HG02623 (cell line): ENCODE data around the gene A4GALT.
"Not testable (repeated sequence)": the region's sequence is repeated elsewhere in the genome, so short reads cannot be mapped to it uniquely, and the experiment has no call there.

Experiments
- ATAC-seq: cut with Tn5 transposase; IDR thresholded peaks from one replicate; pipeline ENCODE4 v1.9.1; 2021; ENCODE audit warnings: moderate library complexity; ENCODE audit not compliant: unreplicated experiment

Gene A4GALT

DNA sequence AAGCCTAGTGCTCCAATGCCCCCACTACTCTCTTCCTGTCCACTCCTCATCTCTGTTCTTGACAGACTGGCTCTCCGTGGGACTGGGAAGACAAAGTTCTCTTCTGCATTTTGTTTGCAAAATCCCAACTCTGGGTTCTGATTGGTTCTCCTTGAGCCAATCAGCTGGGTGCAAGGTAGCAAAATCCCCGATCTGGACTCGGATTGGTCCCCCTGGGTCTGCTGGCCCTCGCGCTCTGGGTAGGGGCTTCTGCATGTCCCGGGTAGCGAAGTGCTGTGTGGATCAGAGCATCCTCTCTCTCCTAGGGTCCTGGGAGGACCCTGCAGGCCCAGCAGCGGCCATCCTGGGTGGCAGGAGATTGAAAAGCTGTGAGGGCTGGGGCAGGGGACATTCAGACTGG is 22.3 kb upstream of the A4GALT start:
- ATAC-seq = no peak

DNA sequence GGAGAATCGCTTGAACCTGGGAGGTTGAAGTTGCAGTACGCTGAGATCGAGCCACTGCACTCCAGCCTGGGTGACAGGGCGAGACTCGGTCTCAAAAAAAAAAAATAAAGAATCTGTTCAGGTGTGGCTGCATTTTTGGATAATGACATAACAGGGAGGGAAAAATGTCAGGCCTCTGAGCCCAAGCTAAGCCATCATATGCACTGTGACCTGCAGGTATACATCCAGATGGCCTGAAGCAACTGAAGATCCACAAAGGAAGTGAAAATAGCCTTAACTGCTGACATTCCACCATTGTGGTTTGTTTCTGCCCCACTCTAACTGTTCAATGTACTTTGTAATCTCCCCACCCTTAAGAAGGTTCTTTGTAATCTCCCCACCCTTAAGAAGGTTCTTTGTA is 19.6 kb upstream of the A4GALT start:
- ATAC-seq = not testable (repeated sequence)

DNA sequence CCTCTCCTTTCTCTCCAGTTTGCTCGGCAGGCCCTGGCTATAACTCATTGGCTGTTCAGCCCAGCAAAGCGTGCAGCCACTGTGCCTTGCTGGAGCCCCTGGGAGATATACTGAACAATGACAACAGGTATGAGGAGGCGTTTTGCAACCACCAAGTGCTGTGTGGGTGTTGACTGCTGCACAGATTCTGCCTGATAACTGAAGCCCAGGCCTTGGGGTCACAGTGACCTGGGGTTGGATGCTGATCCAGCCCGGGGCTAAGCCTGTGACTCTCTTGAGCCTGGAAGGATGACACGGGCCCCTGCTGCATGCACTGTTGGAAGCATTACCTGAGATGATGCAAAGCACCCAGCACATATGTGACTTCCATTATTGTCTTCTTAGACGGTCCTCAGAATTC is 13.7 kb upstream of the A4GALT start:
- ATAC-seq = no peak

DNA sequence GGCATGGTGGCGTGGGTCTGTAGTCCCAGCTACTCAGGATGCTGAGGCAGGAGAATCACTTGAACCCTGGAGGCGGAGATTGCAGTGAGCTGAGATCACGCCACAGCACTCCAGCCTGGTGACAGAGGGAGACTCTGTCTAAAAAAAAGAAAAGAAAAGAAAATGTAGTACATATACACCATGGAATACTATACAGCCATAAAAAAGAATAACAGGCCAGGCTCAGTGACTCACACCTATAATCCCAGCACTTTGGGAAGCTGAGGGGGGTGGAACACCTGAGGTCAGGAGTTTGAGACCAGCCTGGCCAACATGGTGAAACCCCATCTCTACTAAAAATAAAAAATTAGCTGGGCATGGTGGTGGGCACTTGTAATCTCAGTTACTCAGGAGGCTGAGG is 12.7 kb upstream of the A4GALT start:
- ATAC-seq = not testable (repeated sequence)

DNA sequence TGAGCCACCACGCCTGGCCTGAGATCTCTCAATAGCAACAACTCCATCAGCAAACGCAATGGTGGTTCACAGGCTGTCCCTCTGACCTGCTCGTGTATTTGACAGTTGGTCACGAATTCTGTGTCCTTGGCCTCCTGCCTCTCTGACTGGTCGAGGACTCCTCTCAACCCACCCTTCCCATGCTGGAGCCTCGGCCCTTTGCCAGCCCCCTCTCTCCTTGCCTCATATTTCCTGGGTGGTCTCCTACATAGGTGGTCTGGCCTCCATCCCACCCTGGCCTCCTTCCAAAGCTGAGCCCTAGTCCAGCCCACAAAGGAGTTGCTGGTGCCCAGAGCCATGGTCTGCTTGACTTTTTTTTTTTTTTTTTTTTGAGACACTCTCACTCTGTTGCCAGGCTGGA is 11.4 kb upstream of the A4GALT start:
- ATAC-seq = no peak

DNA sequence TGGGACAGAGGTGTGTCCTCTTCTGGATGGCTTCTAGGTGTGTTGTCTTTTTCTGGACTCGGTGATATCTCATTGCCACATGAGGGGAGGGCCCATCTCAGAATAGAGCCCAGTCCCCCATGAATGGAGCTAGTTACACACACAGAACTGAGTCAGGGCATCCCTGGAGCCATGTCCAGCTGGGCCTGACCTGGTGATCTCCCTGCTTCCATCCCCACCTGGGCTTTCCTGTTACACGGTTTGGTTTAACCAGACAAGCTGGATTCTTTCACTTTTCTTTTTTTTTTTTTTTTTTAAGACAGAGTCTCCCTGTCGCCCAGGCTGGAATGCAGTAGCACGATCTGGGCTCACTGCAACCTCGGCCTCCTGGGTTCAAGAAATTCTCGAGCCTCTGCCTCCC is 6.1 kb upstream of the A4GALT start:
- no peak for ATAC-seq

DNA sequence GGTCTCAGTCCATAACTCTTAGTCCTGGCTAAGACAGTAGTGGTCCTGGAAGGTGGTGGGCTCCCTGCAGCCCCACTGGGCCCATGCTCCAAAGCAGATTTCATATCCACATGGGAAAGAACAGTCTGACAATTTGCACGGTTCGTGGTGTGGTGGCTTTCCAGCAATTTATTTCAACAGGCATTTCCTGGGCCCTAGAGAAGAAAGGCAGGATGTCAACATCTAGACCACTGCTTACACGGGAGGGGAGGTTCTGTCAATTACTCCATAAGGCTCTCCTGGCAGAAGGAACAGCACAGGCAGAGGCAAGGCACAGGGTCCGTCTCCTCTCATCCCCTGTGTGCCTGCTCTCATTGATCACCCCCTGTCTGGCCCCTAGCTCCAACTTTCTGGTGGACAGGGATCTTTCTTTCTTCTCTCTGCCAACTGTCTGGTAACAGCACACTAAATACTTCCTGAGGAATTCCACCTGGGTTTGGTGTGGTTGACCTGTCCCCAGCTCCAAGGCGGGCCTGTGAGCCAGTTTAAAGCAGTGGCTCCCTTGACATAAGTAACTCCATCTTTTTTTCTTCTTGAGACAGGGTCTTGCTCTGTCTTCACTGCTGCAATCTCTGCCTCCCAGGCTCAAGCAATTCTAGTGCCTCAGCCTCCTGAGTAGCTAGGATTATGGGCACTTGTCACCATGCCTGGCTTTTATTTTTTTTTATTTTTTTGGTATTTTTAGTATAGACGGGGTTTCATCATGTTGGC is 5.1 kb upstream of the A4GALT start:
- no peak for ATAC-seq

DNA sequence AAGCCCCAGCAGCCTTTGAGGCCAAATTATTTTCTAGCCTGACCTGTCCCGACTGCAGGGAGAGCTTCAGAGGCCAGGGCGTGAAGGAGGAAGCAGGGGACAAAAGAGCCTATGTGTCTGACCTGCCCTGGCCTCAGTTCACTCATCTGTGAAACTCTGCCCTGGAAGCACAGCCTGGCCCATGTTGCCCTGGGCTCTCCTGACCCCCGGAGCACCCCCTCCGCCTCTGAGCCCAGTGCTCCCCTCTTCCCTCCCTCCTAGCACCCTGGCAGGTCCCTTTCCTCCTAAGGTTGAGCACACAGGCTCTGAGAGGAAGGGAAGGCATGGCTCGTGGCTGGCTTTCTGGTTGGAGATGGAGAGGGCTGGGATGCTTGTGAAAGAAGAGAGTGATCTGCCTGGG is 3.4 kb upstream of the A4GALT start:
- ATAC-seq = no peak

DNA sequence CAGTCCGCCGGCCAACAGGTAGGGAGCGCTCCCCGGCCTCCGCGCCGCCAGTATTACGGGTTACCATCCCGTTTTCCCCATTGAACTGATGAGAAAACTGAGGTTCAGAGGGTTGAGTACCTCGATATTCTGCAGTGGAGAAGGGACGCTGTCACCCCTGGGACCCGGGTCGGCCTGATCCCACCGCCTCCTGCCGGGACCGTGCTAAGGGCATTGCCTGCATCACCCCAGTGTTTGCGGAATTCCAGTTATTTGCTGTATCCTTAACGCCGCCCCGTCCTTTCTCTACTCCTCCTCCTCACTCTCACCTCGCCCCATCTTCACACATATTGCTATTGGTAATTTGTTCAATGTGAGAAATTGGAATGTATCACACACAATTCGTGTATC is 370 bp upstream of the A4GALT start:
- ATAC-seq = no peak

DNA sequence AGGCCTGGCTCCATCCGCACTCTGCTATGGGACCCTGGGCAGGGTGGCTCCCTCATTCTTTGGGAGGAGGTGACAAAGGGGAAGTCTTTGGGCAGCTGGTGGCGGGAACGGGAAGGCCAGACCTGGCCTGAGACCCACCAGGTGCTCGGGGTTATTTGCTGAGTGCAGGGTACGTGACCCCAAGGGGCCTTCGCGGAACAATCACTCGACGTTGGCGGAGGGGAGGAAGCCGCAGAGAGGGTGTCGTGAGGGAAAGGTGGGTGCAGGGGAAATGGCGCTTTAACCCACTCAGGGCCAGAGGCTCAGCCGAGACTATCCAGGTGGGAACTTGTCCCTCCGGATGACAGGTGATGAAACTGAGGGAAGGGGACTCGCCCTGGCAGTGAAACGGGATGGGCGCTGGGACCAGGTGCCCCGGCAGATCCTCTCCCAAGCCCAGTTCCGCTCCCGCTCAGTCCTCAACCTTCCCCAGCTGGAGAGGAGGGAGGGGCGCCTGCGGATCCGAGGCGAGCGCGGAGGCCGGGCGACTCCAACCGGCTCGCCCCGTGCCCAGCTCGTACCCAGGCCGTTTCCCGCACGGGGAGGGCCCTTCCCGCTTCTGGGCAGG is 911 bp downstream of the A4GALT start:
- ATAC-seq = no peak

DNA sequence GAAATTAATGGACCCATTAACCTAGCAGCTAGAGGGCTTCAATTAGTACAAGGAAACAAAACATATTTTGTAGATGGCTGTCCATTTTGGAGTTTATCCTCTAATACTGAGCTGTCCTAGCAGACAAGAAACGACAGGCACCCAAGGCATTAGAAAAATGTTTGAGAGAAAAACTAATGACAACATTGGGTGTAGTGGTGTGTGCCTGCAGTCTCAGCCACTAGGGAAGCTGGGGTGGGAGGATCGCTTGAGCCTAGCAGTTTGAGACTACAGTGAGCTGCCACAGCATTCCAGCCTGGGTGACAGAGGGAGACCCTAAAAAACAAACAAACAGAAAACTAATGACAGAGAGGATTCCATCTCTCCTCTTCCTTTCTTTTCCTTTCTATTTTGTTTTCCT is 1.5 kb downstream of the A4GALT start:
- ATAC-seq = no peak

DNA sequence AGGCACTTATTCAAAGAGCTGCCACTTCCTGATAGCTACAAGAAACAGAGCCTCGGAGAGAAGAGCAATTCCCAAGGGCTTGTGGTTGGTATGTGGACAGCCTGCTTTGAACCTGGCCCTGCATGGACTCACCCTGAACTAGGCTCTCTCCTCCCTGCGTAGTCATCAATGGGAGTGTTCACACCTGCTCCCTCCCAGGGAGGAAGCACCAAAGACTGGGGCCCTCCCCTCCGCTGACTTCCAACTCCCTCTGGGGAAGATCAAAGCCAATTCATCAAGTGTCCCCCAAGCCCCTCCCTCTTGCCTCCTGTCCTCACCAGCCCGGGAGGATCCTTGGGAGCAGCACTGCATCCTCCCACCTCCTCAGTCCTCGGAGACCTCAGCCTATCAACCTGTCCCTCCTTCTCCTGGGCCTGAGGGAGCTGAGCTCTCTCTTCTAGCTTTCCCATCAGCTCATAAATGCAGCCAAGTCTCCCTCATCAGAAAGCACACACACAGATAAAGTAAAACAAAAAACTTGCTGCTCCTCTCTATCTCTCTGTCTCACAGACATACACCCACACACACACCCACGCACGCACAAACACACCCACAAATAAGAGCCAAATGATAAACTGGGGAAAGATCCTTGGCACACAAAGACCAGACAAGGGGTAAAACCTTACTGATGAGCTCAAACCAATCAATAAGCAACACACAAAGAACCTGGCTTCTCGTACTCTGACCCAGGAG is 3.3 kb downstream of the A4GALT start:
- ATAC-seq = no peak

DNA sequence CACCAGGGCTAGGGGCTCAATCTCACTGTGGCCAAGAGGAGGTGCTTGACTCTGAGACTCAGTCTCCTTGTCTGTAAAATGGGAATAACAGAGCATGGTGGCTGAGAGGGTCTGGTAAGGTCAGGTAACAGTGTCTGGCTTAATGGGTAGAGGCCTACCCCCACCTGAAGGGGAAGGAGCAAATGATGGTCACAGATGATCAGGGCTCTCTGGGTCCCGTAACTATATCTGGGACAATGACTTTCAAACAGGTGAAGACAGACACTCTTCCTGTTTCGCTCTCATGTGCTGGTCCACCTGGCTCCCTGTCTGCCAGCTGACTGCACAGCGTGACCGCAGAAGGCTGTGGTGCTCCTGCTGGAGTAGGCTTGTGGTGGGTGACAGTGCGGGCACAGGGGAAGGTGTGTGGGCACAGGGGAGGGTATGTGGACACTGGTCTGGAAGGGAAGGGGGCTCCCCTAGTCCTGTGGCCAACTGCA is 4.0 kb downstream of the A4GALT start:
- ATAC-seq = no peak

DNA sequence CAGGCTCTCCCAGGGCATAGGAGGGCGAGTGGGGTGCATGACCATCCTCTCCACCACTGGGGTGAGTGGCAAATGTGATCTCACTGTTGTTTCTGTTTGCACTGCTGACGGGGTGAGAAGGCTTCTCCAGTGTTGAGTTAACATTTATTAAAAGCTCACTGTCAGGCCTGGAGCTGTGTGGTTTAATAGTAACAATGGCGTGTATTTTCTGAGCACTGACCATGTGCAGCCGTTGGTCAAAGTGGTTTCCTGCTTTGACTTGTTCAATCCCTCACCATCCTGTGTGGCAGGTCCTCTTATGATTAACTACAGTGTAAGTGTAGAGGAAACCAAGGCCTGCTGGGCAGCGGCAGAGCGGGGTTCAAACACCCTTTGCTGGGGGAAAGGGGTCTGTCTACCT is 4.4 kb downstream of the A4GALT start:
- ATAC-seq = no peak

DNA sequence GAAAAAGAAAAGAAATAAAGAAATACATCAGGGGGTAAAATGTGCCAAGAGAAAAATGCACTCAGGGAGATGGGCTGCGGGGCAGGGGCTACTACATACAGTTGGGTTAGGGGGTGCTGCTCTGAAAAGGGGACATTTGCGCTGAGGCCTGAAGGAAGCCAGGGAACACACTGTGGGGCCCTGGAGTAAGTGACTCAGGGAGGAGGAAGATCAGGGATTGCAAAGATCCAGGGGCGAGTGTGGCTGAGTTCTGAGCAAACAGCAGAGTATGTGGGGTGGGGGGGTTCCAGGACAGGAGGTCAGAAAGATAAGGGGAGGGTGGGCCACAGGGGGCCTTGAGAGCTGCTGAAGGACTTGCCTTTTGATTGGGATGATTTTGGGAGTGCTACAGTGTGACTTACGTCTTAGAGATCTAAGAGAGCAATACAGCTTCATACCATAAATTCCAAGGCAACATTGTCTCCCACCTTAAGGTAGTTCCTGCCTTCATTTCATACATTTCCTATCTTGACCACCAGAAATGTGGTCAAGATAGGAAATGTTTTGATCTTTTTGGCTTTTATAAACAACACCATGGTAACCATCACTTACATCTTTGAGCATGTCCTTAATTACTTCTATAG is 5.8 kb downstream of the A4GALT start:
- ATAC-seq = no peak

DNA sequence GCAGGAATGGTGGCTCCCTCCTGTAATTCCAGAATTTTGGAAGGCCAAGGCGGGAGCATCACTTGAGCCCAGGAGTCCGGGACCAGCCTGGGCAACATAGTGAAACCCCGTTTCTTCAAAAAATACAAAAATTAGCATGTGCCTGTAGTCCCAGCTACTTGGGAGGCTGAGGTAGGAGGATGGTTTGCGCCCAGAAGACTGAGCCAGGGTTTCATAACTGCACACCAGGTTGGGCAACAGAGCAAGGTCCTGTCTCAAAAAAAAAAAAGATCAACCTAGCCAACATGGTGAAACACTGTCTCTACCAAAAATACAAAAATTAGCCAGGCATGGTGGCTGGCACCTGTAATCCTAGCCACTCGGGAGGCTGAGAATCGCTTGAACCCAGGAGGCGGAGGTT is 6.4 kb downstream of the A4GALT start:
- no peak for ATAC-seq

DNA sequence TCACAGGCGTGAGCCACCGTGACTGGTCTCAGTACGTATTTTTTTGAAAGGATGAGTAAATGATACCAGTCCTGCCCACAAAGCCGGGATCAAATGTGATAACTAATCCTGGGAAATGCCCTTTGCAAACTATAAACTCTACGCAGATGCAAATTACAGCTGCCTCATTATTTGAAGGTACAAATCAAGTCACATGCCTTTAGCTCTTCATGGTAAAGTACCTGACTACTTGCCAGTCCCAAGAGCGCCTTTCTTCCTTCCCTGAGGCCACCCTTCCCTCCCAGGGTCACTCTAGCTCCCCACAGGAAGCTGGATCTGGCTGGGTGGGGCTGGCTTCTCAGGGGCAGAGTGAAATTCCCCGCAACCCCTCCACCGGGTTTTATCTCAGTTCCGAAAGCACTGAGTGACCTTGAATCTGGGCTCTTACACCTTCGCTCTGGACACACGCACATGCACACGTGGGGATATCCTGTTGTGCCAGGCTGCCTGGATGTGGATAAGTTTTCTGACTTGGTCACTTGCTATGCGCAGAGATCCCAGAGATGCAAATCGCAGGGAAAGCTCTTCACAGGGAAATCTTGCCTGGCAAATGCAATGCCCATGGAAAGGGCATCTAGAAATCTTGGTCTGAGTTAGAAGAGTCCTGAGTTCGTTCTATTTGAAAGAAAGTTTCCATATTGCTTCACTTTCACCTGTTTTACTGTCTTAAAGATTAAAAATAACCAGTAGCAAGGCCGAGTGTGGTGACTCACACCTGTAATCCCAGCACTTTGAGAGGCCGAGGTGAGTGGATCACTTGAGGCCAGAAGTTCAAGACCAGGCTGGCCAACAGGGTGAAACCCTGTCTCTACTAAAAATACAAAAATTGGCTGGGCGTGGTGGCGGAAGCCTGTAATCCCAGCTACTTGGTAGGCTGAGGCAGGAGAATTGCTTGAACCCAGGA is 8.5 kb downstream of the A4GALT start:
- no peak for ATAC-seq

DNA sequence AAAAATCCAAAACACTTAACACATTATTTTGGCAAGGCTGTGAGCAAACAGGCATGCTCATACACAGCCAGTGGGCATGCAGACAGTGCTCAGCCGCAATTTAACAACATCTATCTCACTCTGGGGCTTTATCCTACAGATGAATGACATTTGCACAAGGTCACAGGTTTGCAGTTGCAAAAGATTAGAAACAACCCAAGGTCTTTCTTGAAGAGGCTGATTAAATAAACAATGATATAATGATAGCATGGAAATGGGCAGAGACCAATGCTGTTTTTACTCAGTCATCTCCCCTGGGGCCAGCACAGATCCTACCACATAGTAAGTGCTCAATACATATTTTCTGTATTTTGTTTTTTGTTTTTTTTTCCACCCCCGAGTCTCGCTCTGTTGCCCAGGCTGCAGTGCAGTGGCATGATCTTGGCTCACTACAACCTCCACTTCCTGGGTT is 9.4 kb downstream of the A4GALT start:
- ATAC-seq = no peak

DNA sequence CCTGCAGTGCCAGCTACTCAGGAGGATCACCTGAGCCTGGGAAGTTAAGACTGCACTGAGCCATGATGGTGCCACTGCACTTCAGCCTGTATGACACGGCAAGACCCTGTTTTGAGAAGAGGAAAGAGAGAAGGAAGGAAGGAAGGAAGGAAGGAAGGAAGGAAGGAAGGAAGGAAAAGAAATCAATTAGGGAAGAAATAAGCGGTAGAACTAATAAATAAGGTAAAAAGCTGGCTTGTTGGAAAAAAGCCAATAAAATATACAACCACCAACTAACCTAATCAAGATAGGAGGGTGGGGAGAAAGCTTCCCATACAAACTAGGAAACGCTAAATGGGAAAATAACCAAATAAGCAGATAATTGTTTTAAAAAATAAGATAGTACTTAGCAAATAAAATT is 12.3 kb downstream of the A4GALT start:
- no peak for ATAC-seq

DNA sequence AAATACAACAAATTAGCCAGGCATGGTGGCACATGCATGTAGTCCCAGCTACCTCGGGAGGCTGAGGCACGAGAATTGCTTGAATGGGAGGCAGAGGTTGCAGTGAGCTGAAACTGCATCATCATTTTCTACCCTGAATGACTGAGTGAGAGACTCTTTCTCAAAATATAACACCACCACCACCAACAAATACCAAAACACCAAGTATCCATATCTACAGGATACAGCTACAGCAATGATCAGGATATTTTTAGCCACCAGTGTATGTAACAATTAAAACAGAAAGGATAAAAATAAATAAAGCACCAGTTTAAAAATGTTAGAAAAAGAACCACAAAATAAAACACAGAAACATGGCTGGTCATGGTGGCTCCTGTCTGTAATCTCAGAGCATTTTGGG is 13.2 kb downstream of the A4GALT start:
- ATAC-seq = no peak

DNA sequence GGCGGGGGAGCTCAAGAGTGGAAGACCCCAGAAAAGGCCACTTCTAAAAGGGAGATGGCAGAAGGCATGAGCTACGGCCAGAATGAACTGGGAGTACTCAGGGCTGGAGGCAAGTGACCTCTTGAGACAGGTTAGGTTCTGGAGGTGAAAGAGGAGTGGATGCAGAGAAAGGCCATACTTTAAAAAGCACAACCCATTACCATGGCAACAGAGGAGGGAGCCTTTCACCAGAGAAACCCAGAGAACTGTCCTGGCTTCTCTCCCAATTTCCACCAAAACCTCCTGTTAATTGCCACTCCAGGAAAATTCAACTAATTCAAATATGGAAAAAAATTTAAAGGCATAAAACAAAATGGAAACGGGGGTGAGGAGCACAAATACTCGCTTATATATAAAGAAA is 15.8 kb downstream of the A4GALT start:
- ATAC-seq = no peak
